Fibroblast of peridontal ligament (primary cell): ENCODE measurements around the gene FAM89B.
"Not testable (repeated sequence)": the region's sequence is repeated elsewhere in the genome, so short reads cannot be mapped to it uniquely, and the experiment has no call there.

Source experiments
- DNase-seq: peaks from one replicate; pipeline ENCODE4 v3.0.0-alpha.2; 2010; ENCODE audit errors: extremely low read depth

FAM89B gene

GRCh38 chr11:65556470-65557279 lies 15.7 kb upstream of the FAM89B start:
- DNase-seq = no peak

- DNase-seq = no peak
Observed at GRCh38 chr11:65557280-65558001, 14.9 kb upstream of the FAM89B start.

DNA sequence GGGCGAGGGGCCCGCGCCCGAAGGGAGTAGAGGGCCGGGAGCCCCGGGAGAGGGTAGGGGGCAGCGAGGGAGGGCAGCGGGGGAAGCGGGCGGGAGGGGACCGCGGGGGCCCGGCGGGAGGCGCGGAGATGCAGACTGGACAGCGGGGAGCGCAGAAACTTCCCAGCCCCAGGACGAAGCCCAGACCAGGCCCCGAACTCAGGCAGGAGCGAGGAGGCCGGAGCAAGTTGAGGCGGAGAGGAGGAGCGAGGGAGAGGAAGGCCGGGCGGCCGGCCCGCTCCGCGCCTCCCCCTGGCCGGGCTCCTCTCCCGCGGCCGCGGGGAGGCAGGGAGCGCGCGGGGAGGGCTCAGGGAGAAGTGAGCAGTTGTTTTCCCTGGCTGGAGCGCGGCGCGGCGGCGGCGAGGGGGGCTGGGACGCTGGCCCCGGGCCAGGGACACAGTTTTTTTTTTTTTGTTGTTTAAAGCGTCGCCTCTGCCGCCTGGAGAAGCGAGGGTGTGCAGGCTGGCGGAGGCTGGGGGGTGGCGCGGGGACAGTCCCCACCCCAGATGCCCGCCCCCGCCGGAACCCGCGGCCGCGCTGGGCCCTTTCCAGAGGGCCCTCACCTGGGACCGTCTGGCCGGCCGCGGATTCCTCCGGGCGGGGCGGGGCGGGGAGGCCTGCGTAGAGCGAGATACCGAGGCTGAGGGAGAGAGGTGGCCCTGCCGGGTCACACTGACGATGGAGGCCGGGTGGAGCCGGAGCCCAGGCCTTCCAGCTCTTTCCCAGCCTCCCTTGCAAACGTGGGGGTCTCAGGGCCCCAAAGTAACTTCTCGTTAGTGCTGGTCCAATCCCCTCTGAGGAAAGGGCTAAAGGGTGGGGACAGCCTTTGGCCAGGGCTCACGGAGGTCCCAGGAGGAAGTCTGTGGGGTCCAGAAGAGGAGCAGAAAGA lies 14.1 kb upstream of the FAM89B start, which contains the start of gene LTBP3:
Gene LTBP3, minus strand, starts transcription at position 358 of the 928 bp plus-strand sequence. CDS start 400 bp downstream, outside the sequence.
- peak; percentile 71 for DNase-seq

DNA sequence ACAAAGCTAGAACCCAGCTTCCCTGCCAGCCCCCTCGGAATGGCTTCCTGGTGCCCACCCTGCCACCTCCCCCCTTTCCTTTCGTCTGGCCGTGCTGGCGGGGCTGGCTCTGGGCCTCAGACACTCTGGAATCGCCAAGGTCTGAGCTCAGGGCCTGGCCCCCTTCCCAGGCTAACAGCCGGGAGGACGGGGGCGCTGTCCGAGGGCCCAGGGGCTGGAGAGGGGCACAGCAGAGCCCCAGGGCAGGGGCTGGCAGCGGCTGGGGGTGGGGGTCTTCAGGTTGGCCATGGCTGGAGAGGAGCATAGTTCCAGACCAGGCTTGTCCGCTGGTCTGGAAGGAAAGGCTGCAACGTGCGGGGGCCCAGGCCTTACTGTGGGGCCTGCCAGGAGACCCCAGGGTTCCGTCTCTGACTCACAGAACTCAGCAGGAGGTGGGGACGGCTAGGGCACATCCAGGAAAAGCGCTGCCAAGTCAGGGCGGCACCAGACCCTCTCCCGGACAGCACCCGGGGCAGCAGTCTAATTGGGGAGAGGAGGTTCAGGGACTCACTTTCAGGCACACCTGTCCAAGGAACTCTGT lies 13.3 kb upstream of the FAM89B start:
- DNase-seq = peak; percentile 47

- no peak for DNase-seq
Observed at GRCh38 chr11:65559535-65559934, 12.8 kb upstream of the FAM89B start.

GRCh38 chr11:65559951-65560537 lies 12.3 kb upstream of the FAM89B start:
- peak; percentile 31 for DNase-seq

DNA sequence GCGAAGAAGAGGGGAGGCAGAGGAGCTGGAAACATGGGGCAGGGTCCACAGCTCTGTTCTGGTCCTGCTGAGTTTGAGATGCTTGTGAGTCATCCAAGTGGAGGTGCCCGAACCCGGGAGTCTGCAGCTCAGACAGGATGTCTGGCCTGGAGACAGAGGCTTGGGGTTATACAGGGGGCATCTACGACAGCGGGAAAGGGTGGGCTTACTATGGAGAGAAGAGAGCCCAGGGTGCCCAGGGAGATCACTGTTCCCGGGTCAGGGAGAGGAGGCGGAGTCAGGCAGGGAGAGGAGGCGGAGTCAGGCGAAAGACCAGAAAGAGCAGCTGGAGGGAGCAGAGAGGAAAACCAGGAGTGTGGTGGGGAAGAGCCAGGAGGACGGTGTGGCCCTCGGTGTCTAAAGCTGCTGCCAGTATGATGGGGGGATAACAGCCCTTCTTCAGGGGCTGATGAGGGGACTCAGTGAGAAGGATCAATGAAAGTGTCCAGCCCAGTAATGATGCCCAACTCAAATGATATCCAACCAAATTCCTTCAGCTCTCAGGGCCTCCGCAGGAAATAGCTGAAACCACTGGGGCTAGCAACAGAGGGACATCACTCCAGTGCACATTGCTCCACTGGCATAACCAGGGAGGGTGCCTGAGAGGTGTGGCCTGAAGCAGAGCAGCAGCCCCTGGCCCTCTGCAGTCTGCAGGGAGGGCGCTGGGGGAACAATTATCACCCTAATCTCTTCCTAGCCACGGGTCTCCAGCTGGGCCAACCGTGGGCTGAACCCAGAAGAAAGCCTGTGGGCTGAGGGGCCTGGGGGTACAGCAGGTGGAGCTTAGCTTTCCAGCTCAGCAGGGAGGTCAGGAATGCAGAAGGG lies 11.6 kb upstream of the FAM89B start:
- DNase-seq = no peak

- no peak for DNase-seq
Observed at GRCh38 chr11:65562020-65562419, 10.3 kb upstream of the FAM89B start.

GRCh38 chr11:65562788-65563187 lies 9.6 kb upstream of the FAM89B start:
- no peak for DNase-seq

- peak; percentile 44 for DNase-seq
Observed at GRCh38 chr11:65563601-65564000, 8.7 kb upstream of the FAM89B start.

DNA sequence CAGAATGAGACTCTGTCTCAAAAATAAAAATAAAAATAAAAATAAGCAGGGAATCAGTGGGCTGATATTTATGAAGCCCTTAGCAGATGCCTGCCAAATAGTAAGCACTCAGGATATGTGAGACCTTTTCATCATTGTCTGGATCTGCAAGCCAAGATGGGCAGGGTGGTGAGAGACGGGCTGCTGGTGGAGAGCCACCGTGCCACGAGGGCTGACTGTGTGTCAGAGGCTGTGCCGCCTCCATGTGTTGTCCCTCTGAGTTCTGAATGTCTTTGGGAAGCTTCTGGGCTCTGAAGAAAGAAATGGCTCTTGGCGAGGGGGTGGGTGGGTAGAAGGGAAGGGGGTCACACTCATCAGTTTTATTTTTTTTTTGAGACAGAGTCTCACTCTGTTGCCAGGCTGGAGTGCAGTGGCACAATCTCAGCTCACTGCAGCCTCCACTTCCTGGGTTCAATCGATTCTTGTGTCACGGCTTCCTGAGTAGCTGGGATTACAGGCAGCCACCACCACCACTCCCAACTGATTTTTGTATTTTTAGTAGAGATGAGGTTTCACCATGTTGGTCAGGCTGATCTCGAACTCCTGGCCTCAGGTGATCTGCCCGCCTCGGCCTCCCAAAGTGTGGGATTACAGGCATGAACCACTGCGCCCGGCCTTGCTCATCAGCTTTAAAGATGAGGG lies 7.3 kb upstream of the FAM89B start:
- DNase-seq = not testable (repeated sequence)

- DNase-seq = no peak
Observed at GRCh38 chr11:65565624-65566453, 6.5 kb upstream of the FAM89B start.

DNA sequence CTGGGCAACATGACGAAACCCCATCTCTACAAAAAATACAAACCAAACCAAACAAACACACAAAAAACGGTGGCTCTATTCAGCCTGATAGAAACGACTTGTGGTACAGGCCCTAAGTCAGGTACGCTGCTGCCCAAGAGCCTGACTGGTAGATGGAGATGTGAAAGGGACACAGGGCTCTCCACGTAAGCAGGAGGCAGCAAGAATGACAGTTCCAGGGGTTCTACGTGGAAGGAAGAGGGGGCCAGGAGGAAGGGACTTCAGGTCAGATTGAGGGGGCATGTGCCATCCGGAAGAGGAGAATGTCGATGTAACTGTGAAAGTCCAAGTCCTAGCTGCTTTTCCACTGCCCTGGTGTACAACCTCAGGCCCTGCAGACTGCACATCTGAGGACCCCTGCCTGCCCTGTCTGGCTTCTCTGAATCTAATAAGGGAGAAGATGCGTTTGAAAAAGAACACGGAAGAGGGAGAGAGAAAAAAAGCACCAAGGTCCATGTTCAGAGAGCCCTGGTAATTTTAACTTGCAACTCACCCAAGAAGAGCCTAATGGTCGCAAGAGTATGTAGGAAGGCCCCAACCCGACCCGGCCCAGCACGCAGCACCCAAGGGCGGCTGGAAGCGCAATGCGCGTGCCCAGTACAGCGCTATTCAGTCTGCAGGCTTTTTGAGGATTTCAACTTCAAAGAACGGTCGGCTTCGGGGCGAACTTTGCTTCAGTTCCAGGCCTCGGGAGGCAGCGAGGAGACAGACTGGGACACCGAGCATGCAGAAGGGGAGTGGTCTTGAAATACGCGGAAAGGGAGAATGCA lies 3.0 kb upstream of the FAM89B start:
- no peak for DNase-seq

- peak; percentile 96 for DNase-seq
Observed at GRCh38 chr11:65569973-65570918, 2.1 kb upstream of the FAM89B start, which contains the start of gene ZNRD2. Gene ZNRD2 (plus strand): TSS chr11:65570477. CDS start chr11:65570492, 15 bp downstream.

DNA sequence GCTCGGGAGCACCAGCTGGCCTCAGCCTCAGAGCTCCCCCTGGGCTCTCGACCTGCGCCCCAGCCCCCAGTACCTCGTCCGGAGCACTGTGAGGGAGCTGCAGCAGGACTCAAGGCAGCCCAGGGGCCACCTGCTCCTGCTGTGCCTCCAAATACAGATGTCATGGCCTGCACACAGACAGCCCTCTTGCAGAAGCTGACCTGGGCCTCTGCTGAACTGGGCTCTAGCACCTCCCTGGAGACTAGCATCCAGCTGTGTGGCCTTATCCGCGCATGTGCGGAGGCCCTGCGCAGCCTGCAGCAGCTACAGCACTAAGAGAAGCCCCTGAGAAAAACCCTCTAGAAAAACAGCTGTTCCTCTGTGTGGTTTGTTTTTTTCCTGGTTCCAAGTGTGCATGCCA lies 918 bp upstream of the FAM89B start:
- DNase-seq = no peak

- peak; percentile 45 for DNase-seq
Observed at GRCh38 chr11:65571940-65572339, 398 bp upstream of the FAM89B start.
